ENCODE measurements around the gene CHCHD6. TPM values are rescaled to one million over a fixed set of nuclear protein-coding genes. Genes with fewer than 3 reads are reported as not detected.

CHCHD6 gene
- total RNA-seq, 1 donor from 2014 or later = 38.2 TPM

GRCh38 chr3:126962756-126963155 lies 258.7 kb downstream of the CHCHD6 start:
- TF ChIP-seq, protein P1, sequence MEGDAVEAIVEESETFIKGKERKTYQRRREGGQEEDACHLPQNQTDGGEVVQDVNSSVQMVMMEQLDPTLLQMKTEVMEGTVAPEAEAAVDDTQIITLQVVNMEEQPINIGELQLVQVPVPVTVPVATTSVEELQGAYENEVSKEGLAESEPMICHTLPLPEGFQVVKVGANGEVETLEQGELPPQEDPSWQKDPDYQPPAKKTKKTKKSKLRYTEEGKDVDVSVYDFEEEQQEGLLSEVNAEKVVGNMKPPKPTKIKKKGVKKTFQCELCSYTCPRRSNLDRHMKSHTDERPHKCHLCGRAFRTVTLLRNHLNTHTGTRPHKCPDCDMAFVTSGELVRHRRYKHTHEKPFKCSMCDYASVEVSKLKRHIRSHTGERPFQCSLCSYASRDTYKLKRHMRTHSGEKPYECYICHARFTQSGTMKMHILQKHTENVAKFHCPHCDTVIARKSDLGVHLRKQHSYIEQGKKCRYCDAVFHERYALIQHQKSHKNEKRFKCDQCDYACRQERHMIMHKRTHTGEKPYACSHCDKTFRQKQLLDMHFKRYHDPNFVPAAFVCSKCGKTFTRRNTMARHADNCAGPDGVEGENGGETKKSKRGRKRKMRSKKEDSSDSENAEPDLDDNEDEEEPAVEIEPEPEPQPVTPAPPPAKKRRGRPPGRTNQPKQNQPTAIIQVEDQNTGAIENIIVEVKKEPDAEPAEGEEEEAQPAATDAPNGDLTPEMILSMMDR (conservative IDR thresholded peaks at IDR 0.05; ENCODE audit: low read depth, low read length) = no peak
- H3K4me3 ChIP-seq (ENCODE audit: low read depth, low read length) = no peak overlapping the region
- no peak for DNase-seq (ENCODE audit: low read depth)

DNA sequence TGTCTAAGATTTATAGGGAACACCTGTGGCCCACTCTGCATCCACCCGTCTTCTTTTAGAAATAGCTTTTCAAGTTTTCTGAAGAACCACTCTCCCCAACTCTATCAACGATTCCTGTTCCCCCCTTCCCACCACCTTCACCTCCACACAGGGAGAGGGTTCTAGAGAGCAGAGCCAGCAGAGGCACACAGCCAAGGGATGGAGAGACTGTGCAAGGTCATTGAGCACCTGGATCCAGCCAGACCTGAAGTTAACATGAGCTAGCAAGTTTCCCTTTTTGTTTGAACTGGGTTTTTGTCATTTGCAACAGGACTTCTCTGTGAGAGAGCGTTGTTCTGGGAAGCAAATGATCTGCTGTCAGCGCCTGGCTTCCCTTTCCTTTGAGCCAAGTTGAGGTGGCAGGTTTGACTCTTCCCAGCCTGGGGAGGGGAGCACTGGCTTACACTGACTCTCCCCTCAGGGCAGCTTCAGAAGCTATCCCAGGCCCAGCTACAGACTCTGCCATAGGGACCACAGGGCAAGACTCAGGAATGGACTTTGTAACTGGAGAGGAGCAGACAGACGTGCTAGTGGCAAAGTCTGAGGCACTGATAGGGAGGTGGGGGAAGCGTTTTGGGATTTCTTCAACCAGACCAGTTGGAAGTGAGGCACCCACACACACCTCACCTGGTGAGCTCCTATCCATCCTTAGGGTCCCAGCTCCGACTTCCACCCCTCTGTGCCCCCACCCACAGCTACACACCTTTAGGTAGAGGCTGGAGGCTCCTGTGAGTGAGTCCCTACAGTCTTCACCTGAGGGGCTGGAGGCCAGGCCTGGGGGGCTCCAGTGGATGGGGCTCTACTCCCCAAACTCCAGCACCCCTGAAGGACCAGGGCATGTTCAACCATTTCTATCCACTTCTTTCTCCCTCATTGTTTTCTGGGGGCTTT lies 259.5 kb downstream of the CHCHD6 start:
- H3K4me3 ChIP-seq (ENCODE audit: low read depth, low read length) = no peak overlapping the region
- no peak for DNase-seq (ENCODE audit: low read depth)
- TF ChIP-seq, protein P1 (conservative IDR thresholded peaks at IDR 0.05; ENCODE audit: low read depth, low read length) = no peak

GRCh38 chr3:126964261-126964660 lies 260.2 kb downstream of the CHCHD6 start:
- no peak overlapping the region for H3K4me3 ChIP-seq (ENCODE audit: low read depth, low read length)
- TF ChIP-seq, protein P1 (conservative IDR thresholded peaks at IDR 0.05; ENCODE audit: low read depth, low read length) = no peak
- no peak for DNase-seq (ENCODE audit: low read depth)

- TF ChIP-seq, protein P1 (conservative IDR thresholded peaks at IDR 0.05; ENCODE audit: low read depth, low read length) = no peak
- no peak for DNase-seq (ENCODE audit: low read depth)
- no peak overlapping the region for H3K4me3 ChIP-seq (ENCODE audit: low read depth, low read length)
Measured at GRCh38 chr3:126964950-126965349, 260.9 kb downstream of the CHCHD6 start.

- no peak for DNase-seq (ENCODE audit: low read depth)
- TF ChIP-seq, protein P1 (conservative IDR thresholded peaks at IDR 0.05; ENCODE audit: low read depth, low read length) = no peak
- H3K4me3 ChIP-seq (ENCODE audit: low read depth, low read length) = no peak overlapping the region
Measured at GRCh38 chr3:126965526-126966080, 261.6 kb downstream of the CHCHD6 start.

- TF ChIP-seq, protein P1 (conservative IDR thresholded peaks at IDR 0.05; ENCODE audit: low read depth, low read length) = no peak
- DNase-seq (ENCODE audit: low read depth) = no peak
- H3K4me3 ChIP-seq (ENCODE audit: low read depth, low read length) = no peak overlapping the region
Measured at GRCh38 chr3:126967386-126967785, 263.3 kb downstream of the CHCHD6 start.
